SK-N-SH (cell line): ENCODE data around the gene COL15A1. TPM values are rescaled to one million over a fixed set of nuclear protein-coding genes. Genes with fewer than 3 reads are reported as not detected.

ENCODE experiments used
- CTCF ChIA-PET: fragments of 300-600, 350-600 bp; formaldehyde crosslinking; extraction: SDS; loops from one replicate; lab custom pipeline; 2021; lab: Yijun Ruan, JAX
- POLR2A ChIA-PET: fragments of 350-600 bp; sonication (Branson Sonifier 250); formaldehyde crosslinking; extraction: SDS; loops from one replicate; lab custom pipeline; 2020; ENCODE audit warnings: antibody characterized with exemption, inconsistent platforms; lab: Yijun Ruan, JAX
- DNase-seq: peaks from one replicate; pipeline ENCODE4 v3.0.0; 2012
- H2AFZ ChIP-seq: fragments of 200-600 bp; sonication (generic); 2 replicates; pipeline ENCODE4 v1.8.1; 2016; ENCODE audit warnings: antibody characterized with exemption, mild to moderate bottlenecking, low read depth
- H3F3A ChIP-seq: fragments of 200-600 bp; sonication (generic); replicated peaks from 2 replicates; pipeline ENCODE3; 2016; ENCODE audit warnings: antibody characterized with exemption, mild to moderate bottlenecking; ENCODE audit not compliant: insufficient read depth
- H3K27ac ChIP-seq, 2 experiments: fragments of 200-500 bp in 1 of 2; fragments of 200-600 bp in 1 of 2; sonication (Bioruptor generic) in 1 of 2; sonication (generic), shearing (Covaris generic) in 1 of 2; 2 replicates each; pipeline versions ENCODE4 v1.5.1 to v1.6.1; 2014 to 2016; ENCODE audit warnings: low read depth in 2 of 2, inconsistent platforms in 1 of 2, low read length in 1 of 2, mild to moderate bottlenecking in 1 of 2, mixed read lengths in 1 of 2
- H3K27me3 ChIP-seq: fragments of 200-600 bp; sonication (generic), shearing (Covaris generic); 2 replicates; pipeline ENCODE4 v1.6.1; 2016; ENCODE audit warnings: mixed run types; ENCODE audit not compliant: insufficient read depth
- H3K36me3 ChIP-seq, 2 experiments: fragments of 200-500 bp in 1 of 2; fragments of 200-600 bp in 1 of 2; sonication (Bioruptor generic) in 1 of 2; sonication (generic) in 1 of 2; replicated peaks in 1 of 2; 2 replicates each; pipeline versions ENCODE3 to v1.5.1; 2014 to 2016; ENCODE audit warnings: low read length in 1 of 2, mild to moderate bottlenecking in 1 of 2; ENCODE audit not compliant: insufficient read depth in 2 of 2, control insufficient read depth in 1 of 2
- H3K4me1 ChIP-seq, 2 experiments: fragments of 200-500 bp in 1 of 2; fragments of 200-600 bp in 1 of 2; sonication (Bioruptor generic) in 1 of 2; sonication (generic), shearing (Covaris generic) in 1 of 2; 2 replicates each; pipeline versions ENCODE4 v1.5.1 to v1.6.1; 2014 to 2016; ENCODE audit warnings: low read depth in 1 of 2, low read length in 1 of 2, mixed run types in 1 of 2; ENCODE audit not compliant: insufficient read depth in 2 of 2, control insufficient read depth in 1 of 2
- H3K4me2 ChIP-seq: fragments of 200-600 bp; sonication (generic), shearing (Covaris generic); 2 replicates; pipeline ENCODE4 v1.6.1; 2017; ENCODE audit warnings: mixed run types
- H3K4me3 ChIP-seq, 2 experiments: fragments of 200-500 bp in 1 of 2; fragments of 200-600 bp in 1 of 2; sonication (Bioruptor generic) in 1 of 2; sonication (generic), shearing (Covaris generic) in 1 of 2; 2 replicates each; pipeline versions ENCODE4 v1.5.1 to v1.8.1; 2014 to 2016; ENCODE audit warnings: low read depth in 2 of 2, inconsistent platforms in 1 of 2, low read length in 1 of 2, mild to moderate bottlenecking in 1 of 2, mixed read lengths in 1 of 2, moderate library complexity in 1 of 2
- H3K79me2 ChIP-seq: fragments of 200-600 bp; sonication (generic); 2 replicates; pipeline ENCODE4 v1.8.1; 2017; ENCODE audit warnings: mild to moderate bottlenecking; ENCODE audit not compliant: insufficient read depth
- H3K9ac ChIP-seq: fragments of 200-600 bp; sonication (generic); 2 replicates; pipeline ENCODE4 v1.6.1; 2017; ENCODE audit warnings: mixed run types
- H3K9me2 ChIP-seq: fragments of 200-600 bp; sonication (generic); 2 replicates; pipeline ENCODE4 v1.6.1; 2017; ENCODE audit warnings: mixed run types
- H3K9me3 ChIP-seq: fragments of 200-600 bp; sonication (generic); 2 replicates; pipeline ENCODE4 v1.6.1; 2017; ENCODE audit warnings: mixed run types, mild to moderate bottlenecking, moderate library complexity
- H4K20me1 ChIP-seq: fragments of 200-600 bp; sonication (generic); 2 replicates; pipeline ENCODE4 v1.6.1; 2017; ENCODE audit warnings: mild to moderate bottlenecking, mixed run types; ENCODE audit not compliant: insufficient read depth
- EZH2phosphoT487 ChIP-seq: fragments of 200-600 bp; sonication (generic); IDR thresholded peaks from 2 replicates; pipeline ENCODE4 v1.6.1; 2017; ENCODE audit warnings: low read depth, mixed run types, mild to moderate bottlenecking, antibody characterized with exemption, moderate library complexity, borderline replicate concordance
- FOSL2 ChIP-seq: IDR thresholded peaks from 2 replicates; pipeline ENCODE4 v1.4.0; 2012; ENCODE audit warnings: low read depth, mild to moderate bottlenecking, moderate library complexity, borderline replicate concordance
- FOXM1 ChIP-seq: IDR thresholded peaks from 2 replicates; pipeline ENCODE4 v1.4.0; 2012; ENCODE audit warnings: low read depth, mild to moderate bottlenecking
- IRF3 ChIP-seq: fragments of 150-350 bp; IDR thresholded peaks from 2 replicates; pipeline ENCODE4 v1.6.1; 2016; ENCODE audit warnings: mild to moderate bottlenecking, low read depth, low read length
- NFIC ChIP-seq: IDR thresholded peaks from 2 replicates; pipeline ENCODE4 v1.4.0; 2012; ENCODE audit warnings: borderline replicate concordance
- POLR2AphosphoS5 ChIP-seq: IDR thresholded peaks from 2 replicates; pipeline ENCODE4 v1.6.1; 2012; ENCODE audit warnings: low read depth, low read length
- REST ChIP-seq: IDR thresholded peaks from 2 replicates; pipeline ENCODE4 v1.6.1; 2012; ENCODE audit warnings: mild to moderate bottlenecking, low read depth, low read length, moderate library complexity
- RFX5 ChIP-seq: IDR thresholded peaks from 2 replicates; pipeline ENCODE4 v1.6.1; 2012; ENCODE audit warnings: mild to moderate bottlenecking, improper control_type of control experiment, low read length
- SMC3 ChIP-seq: IDR thresholded peaks from 2 replicates; pipeline ENCODE4 v1.6.1; 2012; ENCODE audit warnings: low read depth, low read length, improper control_type of control experiment
- TAF1 ChIP-seq: IDR thresholded peaks from 2 replicates; pipeline ENCODE4 v1.6.1; 2012; ENCODE audit warnings: low read depth, mild to moderate bottlenecking, low read length, moderate library complexity, borderline replicate concordance
- TEAD4 ChIP-seq: IDR thresholded peaks from 2 replicates; pipeline ENCODE4 v1.4.0; 2012; ENCODE audit warnings: mild to moderate bottlenecking, borderline replicate concordance; ENCODE audit not compliant: insufficient read depth
- ZBTB33 ChIP-seq: IDR thresholded peaks from 2 replicates; pipeline ENCODE4 v1.4.0; 2012; ENCODE audit warnings: low read depth, borderline replicate concordance
- WGBS: methylation state at CpG from one replicate; pipeline ENCODE4 v1.1.6; 2017; ENCODE audit warnings: low lambda C conversion rate; 5-methylcytosine and 5-hydroxymethylcytosine counted together
- polyA plus RNA-seq, 3 experiments: library from polyadenylated mRNA; depleted of rRNA; stranded (reverse); fragments of >200 nt; gene quantifications; 2 replicates each; pipeline ENCODE4 v1.2.3, GENCODE V29; 2012

The COL15A1 gene
- polyA plus RNA-seq, 1 of the 3 experiments (the other 2 are of a cell fraction), result 0.84 TPM

GRCh38 chr9:98967680-98968079 lies 24.0 kb downstream of the COL15A1 start:
- WGBS, result 74% methylated on average over 4 of the region's 4 CpGs
- H2AFZ ChIP-seq, result no peak overlapping the region
- no peaks in the 10 kb centered on the region for H3F3A ChIP-seq
- H3K9me2 ChIP-seq, result no peaks in the 10 kb centered on the region
- H3K4me3 ChIP-seq, result no peak overlapping the region
- H3K4me1 ChIP-seq, result 0 out of 4 replicates have a peak, but pooled peaks cover 0 to 5% of the 10 kb centered on the region in 2 experiments
- no peak overlapping the region for H3K27ac ChIP-seq
- no peak overlapping the region for H3K9ac ChIP-seq
- ChIA-PET CTCF (interaction anchor here (1.0 to 1.6 kb wide), 3 partner anchors 10 to 173 kb away, joined by 3 to 7 read pairs (median 3); no protein-coding TSS in a partner anchor), POLR2A (no interaction called here)
- H4K20me1 ChIP-seq, result no peaks in the 10 kb centered on the region
- no peaks in the 10 kb centered on the region for H3K27me3 ChIP-seq
- no peaks in the 10 kb centered on the region for H3K9me3 ChIP-seq
- no peak for TF ChIP-seq EZH2phosphoT487
- TF ChIP-seq RFX5, result no peak
- no peaks in the 10 kb centered on the region for H3K36me3 ChIP-seq
- H3K4me2 ChIP-seq, result no peak overlapping the region
- no peaks in the 10 kb centered on the region for H3K79me2 ChIP-seq
- DNase-seq, result no peak

- POLR2A ChIA-PET, result no interaction called here
- Histone ChIP-seq H3K4me1 (0 out of 4 replicates have a peak, but pooled peaks cover 0 to 5% of the 10 kb centered on the region in 2 experiments), H4K20me1 (no peaks in the 10 kb centered on the region)
- no peak for TF ChIP-seq ZBTB33
- TF ChIP-seq, all 33 proteins: peak for 0
- H3K27ac ChIP-seq, result no peak overlapping the region
- CTCF ChIA-PET, result interaction anchor here (1.1 kb wide), 1 partner anchor 193 kb away, joined by 3 read pairs; no protein-coding TSS in a partner anchor
- no peak for DNase-seq
- H3K79me2 ChIP-seq, result no peaks in the 10 kb centered on the region
- no peaks in the 10 kb centered on the region for H3F3A ChIP-seq
- no peaks in the 10 kb centered on the region for H3K27me3 ChIP-seq
- H3K4me3 ChIP-seq, result no peak overlapping the region
- H3K9me2 ChIP-seq, result no peaks in the 10 kb centered on the region
- H3K4me2 ChIP-seq, result no peak overlapping the region
- 66% methylated on average over 6 of the region's 6 CpGs for WGBS
- no peaks in the 10 kb centered on the region for H3K36me3 ChIP-seq
- no peak overlapping the region for H3K9ac ChIP-seq
- H2AFZ ChIP-seq, result no peak overlapping the region
- no peaks in the 10 kb centered on the region for H3K9me3 ChIP-seq
These were observed 25.1 kb downstream of the COL15A1 start for GRCh38 chr9:98968601-98969337.

- Histone ChIP-seq H3K4me2 (0 out of 2 replicates have a peak overlapping the region, but pooled peaks have one; percentile 59), H2AFZ (no peak overlapping the region)
- WGBS, result 88% methylated on average over 7 of the region's 7 CpGs
- TF ChIP-seq NFIC (no peak), FOSL2 (no peak), REST (no peak), TEAD4 (no peak), SMC3 (no peak), FOXM1 (no peak), POLR2AphosphoS5 (no peak), RFX5 (no peak), IRF3 (no peak), TAF1 (no peak)
These were observed 26.9 kb downstream of the COL15A1 start for GRCh38 chr9:98970532-98971041.

More at GRCh38 chr9:98970532-98971041, 26.9 kb downstream of the COL15A1 start:
- Histone ChIP-seq H3K79me2 (no peaks in the 10 kb centered on the region), H3K9me3 (no peaks in the 10 kb centered on the region), H3K27ac (peak overlapping the region in 1 of 2 experiments; percentile 79; a peak in 2 of 4 replicates), H3K36me3 (no peaks in the 10 kb centered on the region), H3K4me3 (no peak overlapping the region), H3K9me2 (no peaks in the 10 kb centered on the region), H4K20me1 (no peaks in the 10 kb centered on the region), H3F3A (no peaks in the 10 kb centered on the region), H3K27me3 (no peaks in the 10 kb centered on the region), H3K4me1 (peaks cover 4 to 5% of the 10 kb centered on the region in 2 experiments; a peak in 1 of 4 replicates), H3K9ac (no peak overlapping the region)
- POLR2A ChIA-PET, result no interaction called here
- no peak for DNase-seq
- CTCF ChIA-PET, result interaction anchor here (1.0 kb wide), 1 partner anchor 170 kb away, joined by 6 read pairs; no protein-coding TSS in a partner anchor
